Thymus (tissue), 11 donors: Measurements from ENCODE around the gene NOSIP. TPM values are rescaled to one million over a fixed set of nuclear protein-coding genes. Genes with fewer than 3 reads are reported as not detected.
A peak's percentile ranks its signal among the peaks of the same experiment; 100 is the strongest.

ENCODE experiments used
- DNase-seq, 9 donors: peaks; one replicate each; pipeline ENCODE4 v3.0.0-alpha.2; 2013; ENCODE audit warnings: low spot score in 9 of 9, low read depth in 6 of 9, missing footprints in 1 of 9
- H3K27ac ChIP-seq, 2 donors: one replicate each; pipeline ENCODE4 v1.5.1; 2013; ENCODE audit warnings: control low read depth in 1 of 2, low read depth in 1 of 2, low read length in 1 of 2, mild to moderate bottlenecking in 1 of 2, moderate library complexity in 1 of 2
- H3K27me3 ChIP-seq, 2 donors: one replicate each; pipeline ENCODE4 v1.5.1; 2013; ENCODE audit warnings: low read length in 1 of 2; ENCODE audit not compliant: control insufficient read depth in 2 of 2, insufficient read depth in 1 of 2
- H3K36me3 ChIP-seq, 2 donors: one replicate each; pipeline ENCODE4 v1.5.1; 2013; ENCODE audit warnings: low read length in 1 of 2, mild to moderate bottlenecking in 1 of 2, moderate library complexity in 1 of 2; ENCODE audit not compliant: control insufficient read depth in 2 of 2, insufficient read depth in 2 of 2
- H3K4me1 ChIP-seq, 2 donors: one replicate each; pipeline ENCODE4 v1.5.1; 2013; ENCODE audit warnings: low read length in 2 of 2; ENCODE audit not compliant: control insufficient read depth in 2 of 2, insufficient read depth in 2 of 2
- H3K4me3 ChIP-seq, 2 donors: one replicate each; pipeline ENCODE4 v1.5.1; 2013; ENCODE audit warnings: low read length in 2 of 2, control low read depth in 1 of 2, mild to moderate bottlenecking in 1 of 2
- H3K9me3 ChIP-seq, 2 donors: one replicate each; pipeline ENCODE4 v1.5.1; 2013; ENCODE audit warnings: low read length in 1 of 2, mild to moderate bottlenecking in 1 of 2; ENCODE audit not compliant: control insufficient read depth in 2 of 2, insufficient read depth in 1 of 2
- WGBS: extraction: QIAGEN DNeasy Blood & Tissue Kit; methylation state at CpG from one replicate; pipeline ENCODE4 v1.1.7; 2013; 5-methylcytosine and 5-hydroxymethylcytosine counted together
- polyA plus RNA-seq: library from polyadenylated mRNA; stranded (reverse); fragments of 200-250 nt; gene quantifications from one replicate; pipeline ENCODE4 v1.2.3, GENCODE V29; 2013
- total RNA-seq: library from RNA; stranded (reverse); fragments of 120-200 nt; gene quantifications from one replicate; pipeline ENCODE4 v1.2.4, GENCODE V29; 2013
- donor health status: healthy.

The NOSIP gene
- total and polyA plus RNA-seq, 2 donors: 137 to 156 TPM

DNA sequence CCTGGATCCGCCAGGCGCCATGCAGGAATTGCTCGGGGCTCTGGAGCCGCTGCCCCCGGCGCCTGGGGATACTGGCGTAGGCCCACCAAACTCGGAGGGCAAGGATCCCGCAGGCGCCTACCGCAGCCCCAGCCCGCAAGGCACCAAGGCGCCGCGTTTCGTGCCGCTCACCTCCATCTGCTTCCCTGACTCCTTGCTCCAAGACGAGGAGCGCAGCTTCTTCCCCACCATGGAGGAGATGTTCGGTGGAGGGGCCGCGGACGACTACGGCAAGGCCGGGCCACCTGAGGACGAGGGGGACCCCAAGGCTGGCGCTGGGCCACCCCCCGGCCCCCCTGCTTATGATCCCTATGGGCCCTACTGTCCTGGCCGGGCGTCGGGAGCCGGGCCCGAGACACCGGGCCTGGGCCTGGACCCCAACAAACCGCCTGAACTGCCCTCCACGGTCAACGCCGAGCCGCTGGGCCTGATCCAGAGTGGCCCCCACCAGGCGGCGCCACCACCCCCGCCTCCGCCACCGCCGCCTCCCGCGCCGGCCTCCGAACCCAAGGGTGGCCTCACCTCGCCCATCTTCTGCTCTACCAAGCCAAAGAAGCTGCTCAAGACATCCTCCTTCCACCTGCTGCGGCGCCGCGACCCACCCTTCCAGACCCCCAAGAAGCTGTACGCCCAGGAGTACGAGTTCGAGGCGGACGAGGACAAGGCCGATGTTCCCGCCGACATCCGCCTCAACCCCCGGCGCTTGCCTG lies 16.8 kb upstream of the NOSIP start:
- Histone ChIP-seq H3K4me1 (peaks cover 15 to 21% of the 10 kb centered on the region in 2 donors), H3K27ac (no peak overlapping the region), H3K4me3 (no peak overlapping the region), H3K27me3 (no peaks in the 10 kb centered on the region), H3K9me3 (peaks cover 0 to 1% of the 10 kb centered on the region in 2 donors), H3K36me3 (peaks cover 77 to 78% of the 10 kb centered on the region in 2 donors)
- 98% methylated on average over 65 of the region's 65 CpGs for WGBS
- no peak for DNase-seq

DNA sequence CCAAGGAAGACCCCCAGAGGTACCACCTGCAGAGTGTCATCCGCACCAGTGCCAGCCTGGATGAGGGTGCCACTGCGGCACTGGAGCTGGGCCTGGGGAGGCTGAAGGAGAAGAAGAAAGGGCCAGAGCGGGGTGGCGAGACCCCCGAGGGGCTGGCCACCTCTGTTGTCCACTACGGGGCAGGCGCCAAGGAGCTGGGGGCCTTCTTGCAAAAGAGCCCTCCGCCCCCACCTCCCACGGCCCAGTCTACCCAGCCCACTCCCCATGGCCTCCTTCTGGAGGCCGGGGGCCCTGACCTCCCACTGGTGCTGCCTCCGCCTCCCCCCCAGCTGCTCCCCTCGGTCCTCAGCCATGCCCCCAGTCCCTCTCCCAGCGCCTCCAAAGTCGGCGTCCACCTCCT lies 16.1 kb upstream of the NOSIP start:
- WGBS: 95% methylated on average over 15 of the region's 15 CpGs

DNA sequence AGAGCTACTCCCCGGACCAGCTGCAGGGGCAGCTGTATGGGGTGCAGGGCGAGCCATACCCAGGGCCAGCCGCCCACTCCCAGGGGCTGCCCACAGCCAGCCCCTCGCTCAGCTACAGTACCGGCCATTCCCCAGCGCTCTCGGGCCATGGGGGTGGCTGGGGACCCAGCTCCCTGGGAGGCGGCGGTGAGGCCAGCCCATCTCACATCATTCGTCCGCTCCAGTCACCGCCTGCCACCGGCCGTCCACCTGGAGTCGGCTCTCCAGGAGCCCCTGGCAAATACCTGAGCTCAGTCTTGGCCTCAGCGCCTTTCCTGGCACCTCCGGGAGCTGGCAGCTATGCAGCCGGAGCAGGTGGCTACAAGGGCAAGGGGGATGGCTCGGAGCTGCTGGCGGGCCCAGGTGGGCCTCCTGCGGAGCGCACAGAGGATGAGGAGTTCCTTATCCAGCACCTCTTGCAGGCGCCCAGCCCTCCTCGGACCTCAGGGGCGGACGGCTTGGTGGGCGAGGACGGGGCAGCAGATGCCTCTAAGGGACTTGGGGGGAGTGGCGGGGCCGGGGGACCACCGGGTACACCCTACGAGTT lies 15.6 kb upstream of the NOSIP start:
- Histone ChIP-seq H3K9me3 (no peaks in the 10 kb centered on the region), H3K36me3 (peaks cover 66 to 68% of the 10 kb centered on the region in 2 donors), H3K27ac (no peak overlapping the region), H3K4me1 (peaks cover 16 to 23% of the 10 kb centered on the region in 2 donors), H3K4me3 (no peak overlapping the region), H3K27me3 (no peaks in the 10 kb centered on the region)
- WGBS: 98% methylated on average over 32 of the region's 32 CpGs
- no peak for DNase-seq

More for the DNA sequence above, 16.1 kb upstream of the NOSIP start:
- peaks cover 71 to 72% of the 10 kb centered on the region in 2 donors for H3K36me3 ChIP-seq
- no peak for DNase-seq
- no peak overlapping the region for H3K4me3 ChIP-seq
- no peak overlapping the region for H3K27ac ChIP-seq
- no peaks in the 10 kb centered on the region for H3K9me3 ChIP-seq
- no peaks in the 10 kb centered on the region for H3K27me3 ChIP-seq
- peaks cover 16 to 23% of the 10 kb centered on the region in 2 donors for H3K4me1 ChIP-seq

DNA sequence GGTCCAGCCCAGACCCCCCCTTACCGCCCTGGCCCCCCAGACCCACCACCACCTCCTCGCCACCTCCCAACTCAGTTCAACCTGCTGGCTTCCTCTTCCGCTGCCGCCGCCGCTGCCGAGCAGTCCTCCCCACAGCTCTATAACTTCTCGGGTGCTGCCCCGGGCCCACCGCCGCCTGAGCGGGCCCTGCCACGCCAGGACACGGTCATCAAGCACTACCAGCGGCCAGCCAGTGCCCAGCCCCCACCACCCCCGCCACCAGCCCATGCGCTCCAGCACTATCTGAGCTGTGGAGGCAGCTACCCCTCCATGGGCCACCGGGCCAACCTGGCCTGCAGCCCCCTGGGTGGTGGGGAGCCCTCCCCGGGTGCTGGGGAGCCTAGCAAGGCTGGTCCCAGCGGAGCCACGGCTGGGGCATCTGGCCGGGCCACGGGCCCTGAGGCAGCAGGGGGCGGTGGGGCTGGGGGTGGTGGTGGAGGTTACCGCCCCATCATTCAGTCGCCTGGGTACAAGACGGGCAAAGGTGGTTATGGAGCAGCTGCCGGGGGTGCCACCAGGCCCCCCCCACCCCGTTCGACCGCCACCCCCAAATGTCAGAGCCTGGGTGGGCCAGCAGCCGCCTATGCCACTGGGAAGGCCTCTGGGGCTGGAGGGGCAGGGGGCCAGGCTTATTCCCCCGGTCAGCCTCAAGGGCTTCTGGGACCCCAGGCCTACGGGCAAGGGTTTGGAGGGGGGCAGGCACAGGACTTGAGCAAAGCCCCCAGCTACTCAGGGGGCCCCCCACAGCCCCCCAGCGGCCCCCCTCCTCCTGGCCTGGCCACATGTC lies 14.8 kb upstream of the NOSIP start:
- H3K9me3 ChIP-seq: peaks cover 0 to 5% of the 10 kb centered on the region in 2 donors
- WGBS: 98% methylated on average over 35 of the region's 35 CpGs
- no peaks in the 10 kb centered on the region for H3K27me3 ChIP-seq
- no peak for DNase-seq
- peaks cover 59 to 61% of the 10 kb centered on the region in 2 donors for H3K36me3 ChIP-seq
- no peak overlapping the region for H3K27ac ChIP-seq
- H3K4me1 ChIP-seq: peaks cover 16 to 29% of the 10 kb centered on the region in 2 donors
- no peak overlapping the region for H3K4me3 ChIP-seq

DNA sequence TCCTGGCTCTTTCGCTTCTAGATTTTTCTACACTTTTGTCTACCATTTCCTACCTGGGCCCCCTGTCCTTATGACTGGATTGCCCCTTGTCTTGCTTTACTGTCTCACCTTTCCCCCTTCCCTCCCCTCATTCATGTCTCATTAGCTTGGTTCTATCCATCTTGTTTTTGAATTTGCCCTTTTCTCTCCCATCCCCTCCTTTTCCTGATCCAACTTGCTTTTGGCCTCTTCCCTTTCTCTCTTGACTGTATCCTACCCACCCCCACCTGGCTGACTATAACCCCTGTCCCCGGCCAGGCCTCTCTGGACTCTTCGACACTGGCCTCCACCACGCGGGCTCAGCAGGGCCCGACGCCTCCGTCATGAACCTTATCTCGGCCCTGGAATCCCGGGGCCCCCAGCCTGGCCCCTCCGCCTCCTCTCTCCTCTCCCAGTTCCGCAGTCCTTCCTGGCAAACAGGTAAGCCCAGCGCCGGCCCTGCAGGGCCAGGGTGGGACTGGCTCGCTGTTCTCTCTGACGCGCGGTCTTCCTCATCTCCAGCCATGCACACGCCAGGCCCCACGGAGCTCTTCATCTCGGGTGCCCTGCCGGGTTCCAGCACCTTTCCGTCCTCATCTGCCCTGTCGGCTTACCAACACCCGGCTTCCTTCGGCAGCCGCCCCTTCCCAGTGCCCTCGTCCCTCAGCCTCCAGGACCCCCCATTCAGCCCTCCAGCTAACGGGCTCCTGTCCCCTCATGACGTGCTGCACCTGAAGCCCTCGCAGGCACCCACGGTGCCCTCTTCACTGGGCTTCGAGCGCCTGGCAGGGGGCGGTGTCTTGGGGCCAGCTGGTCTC lies 14.0 kb upstream of the NOSIP start:
- peaks cover 50 to 53% of the 10 kb centered on the region in 2 donors for H3K36me3 ChIP-seq
- no peak for DNase-seq
- peaks cover 0 to 6% of the 10 kb centered on the region in 2 donors for H3K9me3 ChIP-seq
- 97% methylated on average over 35 of the region's 35 CpGs for WGBS
- H3K27ac ChIP-seq: no peak overlapping the region
- peaks cover 16 to 34% of the 10 kb centered on the region in 2 donors for H3K4me1 ChIP-seq
- H3K27me3 ChIP-seq: no peaks in the 10 kb centered on the region
- H3K4me3 ChIP-seq: no peak overlapping the region

DNA sequence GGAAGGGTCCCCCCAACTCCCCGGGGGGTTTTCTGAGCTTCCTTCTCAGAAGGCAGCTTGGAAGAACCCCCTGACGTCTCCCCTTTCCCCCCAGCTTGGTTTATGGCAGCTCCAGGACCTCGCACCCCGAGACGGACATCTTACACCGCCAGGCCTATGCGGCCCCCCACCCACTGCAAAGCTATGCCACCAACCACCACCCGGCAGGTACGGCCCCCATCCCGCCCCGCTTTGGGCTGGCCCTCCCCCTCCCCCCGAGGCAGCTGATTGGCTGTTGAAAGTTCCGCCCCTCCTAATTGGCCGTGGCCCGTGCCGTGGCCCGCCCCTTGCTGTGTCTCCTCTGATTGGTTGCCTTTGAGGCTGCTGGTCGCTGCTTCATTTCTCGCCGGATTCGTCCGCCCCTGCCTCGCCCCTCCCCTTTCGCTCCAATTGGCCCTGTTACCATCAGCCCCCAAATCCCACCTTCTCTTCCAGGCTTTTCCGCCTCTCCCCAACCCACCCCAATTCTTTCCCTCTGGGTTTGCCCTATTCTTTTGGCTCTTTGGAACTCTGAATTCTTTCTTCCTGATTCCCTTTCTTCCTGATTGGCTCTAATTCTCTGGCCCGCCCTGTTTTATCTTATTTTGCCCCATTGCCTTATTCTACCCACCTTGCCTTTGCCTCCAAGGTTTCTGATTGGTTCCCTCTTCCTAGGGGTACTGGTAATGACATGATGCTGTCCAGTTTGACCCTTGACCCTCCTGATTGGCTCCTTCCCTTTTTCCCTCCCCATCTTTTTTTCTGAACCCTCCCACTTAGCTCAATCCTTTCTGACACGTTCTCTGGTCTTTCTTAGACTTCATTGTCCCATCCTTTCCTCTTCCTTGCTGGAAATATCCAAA lies 13.1 kb upstream of the NOSIP start:
- peaks cover 16 to 36% of the 10 kb centered on the region in 2 donors for H3K4me1 ChIP-seq
- WGBS: 11% methylated on average over 27 of the region's 27 CpGs
- H3K36me3 ChIP-seq: peaks cover 41 to 44% of the 10 kb centered on the region in 2 donors
- peak overlapping the region; percentile 84 to 92 for H3K27ac ChIP-seq
- H3K4me3 ChIP-seq: peak overlapping the region; percentile 81 to 94
- peak; percentile 79 to 96 (median 86) for DNase-seq
- H3K27me3 ChIP-seq: no peaks in the 10 kb centered on the region
- peaks cover 0 to 6% of the 10 kb centered on the region in 2 donors for H3K9me3 ChIP-seq

DNA sequence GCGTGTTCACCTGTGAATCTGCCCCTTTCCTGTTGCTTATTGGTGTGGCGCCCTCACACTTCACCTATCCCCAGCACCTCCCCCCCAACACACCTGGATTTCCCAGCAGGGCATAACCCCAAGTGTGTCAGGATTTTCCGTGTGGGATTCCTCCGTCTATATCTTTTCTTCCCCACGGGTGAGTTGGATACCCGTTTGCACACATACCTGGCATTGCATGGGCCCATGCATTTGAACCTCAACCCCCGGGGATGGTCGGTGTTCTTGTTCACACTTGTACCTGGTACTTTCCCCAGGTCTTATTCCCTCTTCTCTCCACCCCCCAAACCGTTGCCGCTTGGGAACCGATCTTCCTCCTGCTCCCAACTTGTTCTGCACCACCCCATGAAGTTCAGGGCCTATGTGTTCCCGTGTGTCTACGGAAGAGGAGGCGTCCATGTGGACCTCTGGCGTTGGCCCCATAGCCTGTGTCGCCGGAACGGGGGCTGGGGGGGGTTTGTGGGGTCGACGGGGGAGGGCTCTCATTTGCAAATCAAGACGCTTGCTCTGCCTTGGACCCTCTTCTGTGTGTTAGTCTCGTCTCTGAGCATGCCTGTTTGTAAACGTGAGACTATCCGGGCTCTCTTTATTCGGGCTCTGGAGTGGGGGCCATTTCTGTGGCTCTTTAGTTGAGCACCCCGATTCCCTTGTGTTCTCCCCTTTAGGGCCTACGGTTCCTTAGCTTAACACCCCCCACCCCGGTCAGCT lies 12.3 kb upstream of the NOSIP start:
- peaks cover 16 to 38% of the 10 kb centered on the region in 2 donors for H3K4me1 ChIP-seq
- H3K36me3 ChIP-seq: peaks cover 36 to 38% of the 10 kb centered on the region in 2 donors
- WGBS: 7% methylated on average over 28 of the region's 28 CpGs
- DNase-seq: peak in 2 of 9 donors; percentile 15 to 52
- peak overlapping the region; percentile 81 to 94 for H3K4me3 ChIP-seq
- peaks cover 0 to 6% of the 10 kb centered on the region in 2 donors for H3K9me3 ChIP-seq
- no peaks in the 10 kb centered on the region for H3K27me3 ChIP-seq
- H3K27ac ChIP-seq: peak overlapping the region; percentile 84 to 92
